GM12874 (cell line): Measurements from ENCODE around the gene ENPP3.
"Not testable (repeated sequence)": the region's sequence is repeated elsewhere in the genome, so short reads cannot be mapped to it uniquely, and the experiment has no call there.

Experiments
- CTCF ChIP-seq: IDR thresholded peaks from 2 replicates; pipeline ENCODE4 v1.5.1; 2011; ENCODE audit warnings: low read depth, mild to moderate bottlenecking, control low read depth, low read length, moderate library complexity; ENCODE audit not compliant: insufficient read depth

ENPP3 gene

GRCh38 chr6:131696956-131697355, 59.9 kb downstream of the ENPP3 start:
- no peak for TF ChIP-seq CTCF

- not testable (repeated sequence) for TF ChIP-seq CTCF
Measured at GRCh38 chr6:131710917-131711316, 73.8 kb downstream of the ENPP3 start, which contains the start of gene CTAGE9. TSS of gene CTAGE9 (minus strand) at chr6:131711017. CDS start at chr6:131711017, 0 bp downstream.

- no peak for TF ChIP-seq CTCF
Measured at GRCh38 chr6:131717836-131718542, 80.9 kb downstream of the ENPP3 start.

GRCh38 chr6:131721161-131721560, 84.1 kb downstream of the ENPP3 start:
- no peak for TF ChIP-seq CTCF

GRCh38 chr6:131724114-131724513, 87.0 kb downstream of the ENPP3 start:
- no peak for TF ChIP-seq CTCF

GRCh38 chr6:131727467-131727866, 90.4 kb downstream of the ENPP3 start:
- TF ChIP-seq CTCF = no peak

- no peak for TF ChIP-seq CTCF
Measured at GRCh38 chr6:131727868-131728267, 90.8 kb downstream of the ENPP3 start.
